Measurements from ENCODE around the gene C17orf107.

DNA sequence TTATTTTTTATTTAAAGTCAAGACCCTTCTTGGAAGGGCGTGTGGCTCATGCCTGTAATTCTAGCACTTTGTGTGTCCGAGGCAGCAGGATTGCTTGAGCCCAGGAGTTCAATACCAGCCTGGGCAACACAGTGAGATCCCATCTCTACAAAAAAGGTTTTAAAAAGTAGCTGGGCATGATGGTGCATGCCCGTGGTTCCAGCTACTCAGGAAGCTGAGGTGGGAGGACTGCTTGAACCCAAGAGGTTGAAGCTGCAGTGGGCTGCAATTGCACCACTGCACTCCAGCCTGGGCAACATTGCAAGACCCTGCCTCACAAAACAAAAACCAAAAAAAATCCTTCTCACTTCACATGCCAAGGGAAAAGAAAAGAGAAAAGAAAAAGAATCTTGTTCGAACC, 36.6 kb upstream of the C17orf107 start:
- TF ChIP-seq, protein P1, sequence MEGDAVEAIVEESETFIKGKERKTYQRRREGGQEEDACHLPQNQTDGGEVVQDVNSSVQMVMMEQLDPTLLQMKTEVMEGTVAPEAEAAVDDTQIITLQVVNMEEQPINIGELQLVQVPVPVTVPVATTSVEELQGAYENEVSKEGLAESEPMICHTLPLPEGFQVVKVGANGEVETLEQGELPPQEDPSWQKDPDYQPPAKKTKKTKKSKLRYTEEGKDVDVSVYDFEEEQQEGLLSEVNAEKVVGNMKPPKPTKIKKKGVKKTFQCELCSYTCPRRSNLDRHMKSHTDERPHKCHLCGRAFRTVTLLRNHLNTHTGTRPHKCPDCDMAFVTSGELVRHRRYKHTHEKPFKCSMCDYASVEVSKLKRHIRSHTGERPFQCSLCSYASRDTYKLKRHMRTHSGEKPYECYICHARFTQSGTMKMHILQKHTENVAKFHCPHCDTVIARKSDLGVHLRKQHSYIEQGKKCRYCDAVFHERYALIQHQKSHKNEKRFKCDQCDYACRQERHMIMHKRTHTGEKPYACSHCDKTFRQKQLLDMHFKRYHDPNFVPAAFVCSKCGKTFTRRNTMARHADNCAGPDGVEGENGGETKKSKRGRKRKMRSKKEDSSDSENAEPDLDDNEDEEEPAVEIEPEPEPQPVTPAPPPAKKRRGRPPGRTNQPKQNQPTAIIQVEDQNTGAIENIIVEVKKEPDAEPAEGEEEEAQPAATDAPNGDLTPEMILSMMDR (conservative IDR thresholded peaks at IDR 0.05; ENCODE audit: low read depth, low read length) = no peak
- TF ChIP-seq EZH2 (IDR thresholded peaks at IDR 0.05; ENCODE audit: borderline replicate concordance, low read depth, low read length, poor library complexity, severe bottlenecking) = no peak
